Measurements from ENCODE around the gene EXOC7.
"Not testable (repeated sequence)": the region's sequence is repeated elsewhere in the genome, so short reads cannot be mapped to it uniquely, and the experiment has no call there.

Gene EXOC7

DNA sequence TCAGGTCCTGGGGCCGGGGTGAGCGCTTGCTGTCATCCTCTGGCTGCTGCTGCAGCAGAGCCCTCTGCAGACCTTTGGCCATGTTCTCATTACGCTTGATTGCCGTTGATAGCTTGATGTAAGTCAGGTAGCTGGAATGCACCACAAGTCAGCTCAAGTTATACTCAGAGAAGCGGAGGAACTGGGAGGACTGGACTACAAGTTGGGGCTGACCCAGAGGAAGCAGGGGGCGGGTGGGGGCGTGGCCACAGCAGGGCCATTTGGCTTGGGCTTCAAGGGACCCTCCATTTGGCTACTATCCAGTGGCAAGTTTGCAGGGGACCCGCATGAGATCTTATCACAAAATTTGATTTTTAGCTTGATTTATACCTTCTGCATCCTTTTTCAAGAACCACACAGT lies 57.5 kb downstream of the EXOC7 start:
- no peak for DNase-seq (ENCODE audit: low read depth in 2 of 2, low spot score in 1 of 2)

DNA sequence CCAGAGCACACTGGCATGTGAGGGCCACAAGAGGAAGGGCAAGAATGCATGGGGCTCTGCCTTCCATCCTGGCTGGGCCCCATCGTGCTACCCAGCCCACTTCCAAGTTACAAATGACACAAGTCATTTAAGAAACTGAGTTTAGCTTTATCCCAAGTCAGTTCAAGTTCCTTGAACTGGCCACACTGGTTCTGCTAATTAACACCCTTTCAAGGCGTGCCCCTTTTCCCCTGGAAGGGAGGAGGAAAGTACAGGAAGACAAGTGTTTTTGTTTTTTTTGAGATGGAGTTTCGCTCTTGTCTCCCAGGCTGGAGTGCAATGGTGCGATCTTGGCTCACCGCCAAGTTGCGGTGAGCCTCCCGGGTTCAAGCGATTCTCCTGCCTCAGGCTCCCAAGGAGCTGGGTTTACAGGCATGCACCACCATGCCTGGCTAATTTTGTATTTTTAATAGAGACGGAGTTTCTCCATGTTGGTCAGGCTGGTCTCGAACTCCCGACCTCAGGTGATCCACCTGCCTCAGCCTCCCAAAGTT lies 59.0 kb downstream of the EXOC7 start:
- DNase-seq (ENCODE audit: low read depth in 2 of 2, low spot score in 1 of 2): not testable (repeated sequence)

DNA sequence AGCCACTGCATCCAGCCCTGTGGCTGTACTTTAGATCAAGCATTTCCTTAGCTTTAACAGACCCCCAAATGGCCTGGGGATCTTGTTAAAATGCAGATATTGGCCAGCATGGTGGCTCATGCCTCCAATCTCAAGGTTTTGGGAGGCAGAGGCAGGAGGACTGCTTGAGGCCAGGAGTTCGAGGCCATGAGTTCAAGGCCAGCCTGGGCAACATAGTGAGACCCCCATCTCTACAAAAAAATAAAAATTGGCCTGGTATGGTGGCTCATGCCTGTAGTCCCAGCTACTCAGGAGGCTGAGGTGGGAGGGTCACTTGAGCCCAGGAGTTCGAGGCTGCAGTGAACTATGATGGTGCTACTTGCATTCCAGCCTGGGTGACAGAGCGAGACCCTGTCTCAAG lies 60.7 kb downstream of the EXOC7 start:
- DNase-seq (ENCODE audit: low read depth in 2 of 2, low spot score in 1 of 2): not testable (repeated sequence)

DNA sequence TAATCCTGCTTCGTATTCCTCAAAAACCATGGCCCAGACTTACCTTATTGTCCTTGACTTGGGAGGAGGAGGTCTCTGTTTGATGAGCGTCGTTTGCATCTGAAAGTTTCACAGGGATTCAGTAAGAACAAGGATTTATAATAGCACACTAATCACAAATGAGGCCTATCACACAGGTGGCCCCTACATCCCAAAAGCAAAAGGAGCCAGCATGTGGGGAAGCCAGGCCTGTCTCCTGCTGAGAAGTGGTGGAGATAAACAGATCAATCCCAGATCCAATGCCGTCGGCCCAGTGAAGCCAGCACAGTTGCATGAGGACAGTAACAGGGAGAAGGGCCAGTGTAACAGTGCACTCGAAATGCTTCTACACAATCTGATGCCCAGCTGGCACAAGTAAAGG lies 63.2 kb downstream of the EXOC7 start:
- no peak for DNase-seq (ENCODE audit: low read depth in 2 of 2, low spot score in 1 of 2)

DNA sequence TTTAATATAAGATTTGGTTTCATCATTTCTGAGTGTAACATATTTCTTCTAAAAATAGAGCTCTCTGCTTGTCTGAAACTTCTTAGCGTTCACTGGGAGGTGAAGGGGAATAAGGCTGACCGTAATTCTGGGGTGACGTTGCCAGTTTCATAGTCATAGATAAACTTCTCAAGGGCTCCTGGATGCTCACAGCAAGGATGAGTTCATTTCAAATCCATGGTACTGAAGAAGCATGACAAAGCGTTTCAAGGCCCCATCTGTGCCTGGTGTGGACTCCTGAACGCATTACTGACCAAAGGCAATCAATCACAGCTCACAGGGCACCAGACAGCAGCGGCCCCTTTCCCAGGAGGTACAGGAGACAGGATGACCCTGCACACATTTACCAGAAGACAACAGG lies 64.5 kb downstream of the EXOC7 start:
- no peak for DNase-seq (ENCODE audit: low read depth in 2 of 2, low spot score in 1 of 2)

DNA sequence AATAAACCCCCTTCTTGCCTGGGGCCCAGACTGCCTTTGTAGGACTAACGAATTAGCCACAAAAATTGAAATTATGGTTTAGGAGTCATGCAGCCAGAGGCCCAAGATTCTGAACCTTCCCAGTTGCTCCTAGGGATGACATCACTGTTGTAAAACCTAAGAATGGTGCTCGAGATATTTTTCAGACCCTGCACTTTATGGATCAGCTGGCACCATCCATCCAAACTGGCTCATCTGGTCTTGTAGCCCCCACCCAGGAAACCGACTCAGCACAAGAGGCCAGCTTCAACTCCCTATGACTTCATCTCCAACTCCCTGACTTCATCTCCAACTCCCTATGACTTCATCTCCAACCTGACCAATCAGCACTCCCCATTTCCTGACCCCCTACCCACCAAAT lies 65.5 kb downstream of the EXOC7 start:
- DNase-seq (ENCODE audit: low read depth in 2 of 2, low spot score in 1 of 2): no peak

DNA sequence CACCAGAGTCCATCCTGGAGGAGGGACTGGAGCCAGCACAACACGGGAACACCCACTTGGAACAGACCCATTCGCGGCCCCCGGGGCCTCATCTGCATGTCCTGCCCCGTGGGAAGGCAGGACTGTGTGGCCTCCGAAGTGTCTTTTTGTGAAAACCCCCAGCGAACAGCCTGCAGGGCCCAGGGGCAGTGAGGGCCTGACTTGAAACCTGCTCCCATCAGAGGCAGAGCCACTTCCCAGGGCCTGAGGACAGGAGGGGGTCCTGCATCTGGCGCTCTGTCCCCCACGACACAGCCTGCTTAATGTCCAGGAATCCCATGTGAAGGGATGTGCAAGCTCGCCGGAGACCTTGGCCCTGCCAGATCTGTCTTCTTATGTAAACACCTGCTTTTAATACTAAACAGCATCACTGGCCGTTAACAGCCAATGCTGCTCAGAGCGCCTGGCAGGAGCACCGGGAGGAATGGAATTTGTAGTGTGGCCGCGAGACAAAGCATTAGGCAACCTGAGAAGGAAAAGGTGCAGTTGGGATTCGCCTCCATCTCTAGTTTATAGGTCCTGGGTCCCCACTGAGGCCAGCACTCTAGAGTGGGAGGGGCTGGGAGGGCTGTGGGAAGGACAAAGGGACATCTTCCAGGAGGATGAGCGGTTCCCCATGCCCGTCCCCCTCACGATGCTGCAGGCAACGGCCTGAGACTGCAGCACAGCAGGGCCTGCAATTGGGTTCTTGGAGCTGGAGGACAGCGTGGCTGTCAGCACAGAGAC lies 66.9 kb downstream of the EXOC7 start:
- DNase-seq (ENCODE audit: low read depth in 2 of 2, low spot score in 1 of 2): no peak

DNA sequence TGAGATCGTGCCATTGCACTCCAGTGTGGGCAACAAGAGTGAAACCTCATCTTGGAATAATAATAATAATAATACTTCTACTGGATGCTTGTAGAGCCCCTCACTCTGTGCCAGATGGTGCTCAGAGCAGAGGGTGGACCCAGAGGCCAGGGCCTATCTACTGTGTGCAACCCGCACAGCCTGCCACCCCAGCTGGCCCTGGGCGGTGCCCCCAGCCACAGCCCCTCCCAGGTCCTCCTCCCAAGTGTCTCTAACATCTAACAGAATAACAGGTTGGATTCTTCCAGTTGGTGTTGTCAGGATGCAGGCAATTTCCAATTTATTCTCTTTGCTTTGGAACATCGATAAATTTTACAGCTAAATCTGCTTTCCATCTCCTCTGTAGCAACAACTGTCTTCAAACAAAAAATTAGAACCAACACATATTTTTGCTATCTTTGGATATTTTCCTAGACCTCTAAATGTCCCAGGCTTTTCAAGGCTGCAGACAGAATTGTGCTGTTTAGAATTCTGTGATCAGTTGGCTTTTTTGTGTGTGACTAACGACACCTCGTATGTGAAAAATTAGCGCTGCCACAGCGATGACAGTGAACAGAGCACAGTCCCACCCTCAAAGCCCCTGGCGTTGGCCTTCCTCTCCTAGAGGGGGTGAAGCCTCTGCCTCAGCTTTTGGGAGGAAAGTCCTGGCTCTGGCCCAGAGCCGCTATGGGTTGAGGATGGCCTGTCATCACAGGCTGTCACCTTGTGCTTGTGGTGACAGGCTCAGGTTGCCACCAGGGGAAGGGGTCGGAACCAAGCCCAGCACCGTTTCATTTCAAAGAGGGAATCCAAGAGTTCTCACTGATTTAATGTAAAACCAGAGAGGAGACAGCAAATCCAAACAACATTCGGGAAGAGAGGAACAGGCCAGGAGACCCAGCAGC lies 68.9 kb downstream of the EXOC7 start:
- DNase-seq (ENCODE audit: low read depth in 2 of 2, low spot score in 1 of 2): no peak

DNA sequence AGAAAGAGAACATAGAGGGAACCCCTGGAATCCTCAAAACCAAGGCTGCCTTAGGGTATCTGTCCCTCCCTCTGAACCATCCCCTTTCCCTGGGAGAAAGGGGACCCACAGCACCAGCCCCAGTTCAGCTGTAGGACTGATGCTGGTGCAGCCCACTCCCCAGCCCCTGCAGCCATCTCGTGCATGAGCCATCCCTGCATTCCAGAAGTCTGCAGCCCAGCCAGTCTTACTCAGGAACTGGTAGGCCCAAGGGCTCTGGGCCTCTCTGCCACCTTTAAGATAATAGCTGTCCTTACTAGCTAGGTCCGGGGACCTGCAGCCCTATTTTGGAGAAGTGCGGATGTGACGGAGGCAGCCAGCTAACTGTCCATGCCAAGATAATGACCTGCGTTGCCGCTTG lies 70.4 kb downstream of the EXOC7 start:
- no peak for DNase-seq (ENCODE audit: low read depth in 2 of 2, low spot score in 1 of 2)

DNA sequence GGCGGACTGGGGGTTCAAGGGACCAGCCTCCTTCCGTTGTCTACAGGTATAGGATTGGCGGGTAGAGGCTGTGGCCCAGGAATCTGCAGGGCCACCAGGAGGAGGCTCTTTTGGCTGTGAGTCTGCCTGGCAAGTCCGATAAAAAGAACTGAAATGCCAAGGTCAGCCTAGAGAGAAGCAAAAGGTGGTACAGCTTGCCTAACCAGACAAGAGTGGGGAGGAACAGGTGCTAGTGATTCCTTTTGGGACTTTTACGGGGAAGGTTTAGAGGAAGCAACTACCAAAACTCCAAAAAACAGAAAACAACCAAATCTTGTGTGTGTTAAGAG lies 70.8 kb downstream of the EXOC7 start:
- DNase-seq (ENCODE audit: low read depth in 2 of 2, low spot score in 1 of 2): no peak

DNA sequence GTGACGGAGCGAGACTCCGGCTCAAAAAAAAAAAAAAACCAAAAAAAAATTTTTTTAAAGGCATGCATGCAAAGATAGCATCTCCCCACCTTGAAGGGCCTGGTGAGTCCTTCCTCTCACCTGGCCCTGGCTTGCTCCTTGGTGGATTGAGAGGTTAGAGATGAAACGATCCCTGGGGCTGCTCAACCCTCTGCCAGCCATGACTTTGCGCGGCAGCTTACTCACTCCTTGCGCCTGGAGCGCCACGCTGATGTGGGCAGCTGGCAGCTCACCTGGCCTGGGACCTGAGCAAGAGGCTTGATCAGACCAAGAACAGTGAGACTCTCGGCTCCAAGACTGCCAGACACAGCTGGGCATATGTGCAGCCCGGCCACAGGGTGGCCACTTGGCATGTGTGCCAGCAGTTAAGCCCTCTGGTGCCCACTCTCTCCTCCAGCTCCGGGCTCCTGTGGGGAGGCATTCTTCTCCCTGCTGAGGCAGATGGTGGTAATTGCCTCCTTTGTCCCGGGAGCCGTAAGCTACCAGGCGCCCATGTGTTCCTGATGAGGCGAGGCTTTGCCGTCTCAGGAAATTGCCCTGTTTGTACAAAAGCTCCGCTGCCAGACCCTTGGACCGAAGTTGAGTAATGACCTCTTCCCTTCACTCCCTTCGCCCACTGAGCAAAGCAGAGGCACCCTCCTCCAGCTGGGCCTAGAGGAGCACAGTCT lies 71.4 kb downstream of the EXOC7 start:
- DNase-seq (ENCODE audit: low read depth in 2 of 2, low spot score in 1 of 2): no peak
